Tibial artery (tissue), 4 donors: ENCODE measurements around the gene SEM1.

Experiments used
- DNase-seq, 2 donors: peaks; one replicate each; pipeline ENCODE4 v3.0.0-alpha.2; 2019
- H3K27ac ChIP-seq, 2 donors: fragments of 200-600 bp; sonication (generic) in 1 of 2; 1 replicate in 1 of 2; 2 replicates in 1 of 2; pipeline ENCODE4 v1.5.1; 2018 to 2019; ENCODE audit warnings: mild to moderate bottlenecking in 1 of 2
- H3K27me3 ChIP-seq, 2 donors: fragments of 200-600 bp; sonication (generic) in 1 of 2; one replicate each; pipeline versions ENCODE4 v1.5.1 to v1.6.0; 2016 to 2019
- H3K36me3 ChIP-seq, 3 donors: fragments of 200-600 bp; sonication (generic) in 2 of 3; one replicate each; pipeline ENCODE4 v1.5.1; 2016 to 2019; ENCODE audit warnings: mild to moderate bottlenecking in 2 of 3
- H3K4me1 ChIP-seq, 4 donors: fragments of 200-600 bp; sonication (generic) in 2 of 4; 1 replicate in 3 of 4; 2 replicates in 1 of 4; pipeline ENCODE4 v1.5.1; 2016 to 2019
- H3K4me3 ChIP-seq, 2 donors: fragments of 200-600 bp; sonication (generic) in 1 of 2; 1 replicate in 1 of 2; 2 replicates in 1 of 2; pipeline ENCODE4 v1.5.1; 2018 to 2019; ENCODE audit warnings: mild to moderate bottlenecking in 2 of 2
- H3K9me3 ChIP-seq, 3 donors: fragments of 200-600 bp; sonication (generic) in 1 of 3; one replicate each; pipeline ENCODE4 v1.5.1; 2016 to 2019
- CTCF ChIP-seq, 2 experiments: fragments of 200-600 bp in 1 of 2; fragments of 450-650 bp in 1 of 2; IDR thresholded peaks; one replicate each; pipeline ENCODE4 v1.5.1; 2017 to 2019; ENCODE audit warnings: antibody characterized with exemption in 2 of 2, mild to moderate bottlenecking in 1 of 2, moderate library complexity in 1 of 2
- intact Hi-C: fragments of 100-400 bp; cut with DNase I; formaldehyde crosslinking; loops from one replicate; pipeline ENCODE4 v1.15.0; 2023; ENCODE audit warnings: low total_unique reads

SEM1 gene

GRCh38 chr7:96675548-96675947 is 34.1 kb downstream of the SEM1 start:
- no peak for DNase-seq
- Histone ChIP-seq H3K4me3 (no peak overlapping the region), H3K4me1 (no peaks in the 10 kb centered on the region), H3K9me3 (no peaks in the 10 kb centered on the region), H3K36me3 (peaks cover 4 to 22% (median 5%) of the 10 kb centered on the region in 3 donors), H3K27ac (no peak overlapping the region), H3K27me3 (no peaks in the 10 kb centered on the region)
- intact Hi-C loops: no loop called here
- TF ChIP-seq CTCF (IDR thresholded peaks at IDR 0.05): no peak

- no peak for TF ChIP-seq CTCF (IDR thresholded peaks at IDR 0.05)
- Histone ChIP-seq H3K27ac (no peak overlapping the region), H3K4me1 (no peaks in the 10 kb centered on the region), H3K4me3 (no peak overlapping the region), H3K36me3 (peaks cover 4 to 27% (median 5%) of the 10 kb centered on the region in 3 donors), H3K9me3 (no peaks in the 10 kb centered on the region), H3K27me3 (no peaks in the 10 kb centered on the region)
- DNase-seq: no peak
- intact Hi-C loops: no loop called here
These were observed 35.1 kb downstream of the SEM1 start for GRCh38 chr7:96674565-96674964.

- no peak for DNase-seq
- no peaks in the 10 kb centered on the region for H3K27me3 ChIP-seq
- intact Hi-C loops: no loop called here
- H3K36me3 ChIP-seq: peaks cover 5 to 33% (median 14%) of the 10 kb centered on the region in 3 donors
- no peak for TF ChIP-seq CTCF (IDR thresholded peaks at IDR 0.05)
- no peaks in the 10 kb centered on the region for H3K9me3 ChIP-seq
- H3K4me3 ChIP-seq: no peak overlapping the region
- H3K27ac ChIP-seq: no peak overlapping the region
- no peaks in the 10 kb centered on the region for H3K4me1 ChIP-seq
These were observed 37.8 kb downstream of the SEM1 start for GRCh38 chr7:96671854-96672253.

GRCh38 chr7:96670338-96671289 is 39.0 kb downstream of the SEM1 start:
- Histone ChIP-seq H3K4me1 (peaks cover 0 to 6% (median 0%) of the 10 kb centered on the region in 4 donors), H3K27me3 (no peaks in the 10 kb centered on the region), H3K36me3 (peaks cover 5 to 38% (median 14%) of the 10 kb centered on the region in 3 donors), H3K9me3 (no peaks in the 10 kb centered on the region), H3K27ac (no peak overlapping the region), H3K4me3 (no peak overlapping the region)
- DNase-seq: no peak
- no peak for TF ChIP-seq CTCF (IDR thresholded peaks at IDR 0.05)
- intact Hi-C loops: no loop called here

GRCh38 chr7:96669812-96670211 is 39.8 kb downstream of the SEM1 start:
- H3K4me1 ChIP-seq: peaks cover 0 to 14% (median 3%) of the 10 kb centered on the region in 4 donors
- no peak overlapping the region for H3K4me3 ChIP-seq
- no peaks in the 10 kb centered on the region for H3K27me3 ChIP-seq
- intact Hi-C loops: no loop called here
- no peaks in the 10 kb centered on the region for H3K9me3 ChIP-seq
- H3K27ac ChIP-seq: no peak overlapping the region
- no peak for DNase-seq
- peaks cover 5 to 38% (median 14%) of the 10 kb centered on the region in 3 donors for H3K36me3 ChIP-seq
- TF ChIP-seq CTCF (IDR thresholded peaks at IDR 0.05): no peak
